HG03432 (cell line): ENCODE measurements around the gene EIF3A.
"Not testable (repeated sequence)": the region's sequence is repeated elsewhere in the genome, so short reads cannot be mapped to it uniquely, and the experiment has no call there.

Source experiments
- ATAC-seq: cut with Tn5 transposase; IDR thresholded peaks from one replicate; pipeline ENCODE4 v1.9.1; 2021; ENCODE audit warnings: mild to moderate bottlenecking, moderate library complexity; ENCODE audit not compliant: unreplicated experiment

Gene EIF3A

DNA sequence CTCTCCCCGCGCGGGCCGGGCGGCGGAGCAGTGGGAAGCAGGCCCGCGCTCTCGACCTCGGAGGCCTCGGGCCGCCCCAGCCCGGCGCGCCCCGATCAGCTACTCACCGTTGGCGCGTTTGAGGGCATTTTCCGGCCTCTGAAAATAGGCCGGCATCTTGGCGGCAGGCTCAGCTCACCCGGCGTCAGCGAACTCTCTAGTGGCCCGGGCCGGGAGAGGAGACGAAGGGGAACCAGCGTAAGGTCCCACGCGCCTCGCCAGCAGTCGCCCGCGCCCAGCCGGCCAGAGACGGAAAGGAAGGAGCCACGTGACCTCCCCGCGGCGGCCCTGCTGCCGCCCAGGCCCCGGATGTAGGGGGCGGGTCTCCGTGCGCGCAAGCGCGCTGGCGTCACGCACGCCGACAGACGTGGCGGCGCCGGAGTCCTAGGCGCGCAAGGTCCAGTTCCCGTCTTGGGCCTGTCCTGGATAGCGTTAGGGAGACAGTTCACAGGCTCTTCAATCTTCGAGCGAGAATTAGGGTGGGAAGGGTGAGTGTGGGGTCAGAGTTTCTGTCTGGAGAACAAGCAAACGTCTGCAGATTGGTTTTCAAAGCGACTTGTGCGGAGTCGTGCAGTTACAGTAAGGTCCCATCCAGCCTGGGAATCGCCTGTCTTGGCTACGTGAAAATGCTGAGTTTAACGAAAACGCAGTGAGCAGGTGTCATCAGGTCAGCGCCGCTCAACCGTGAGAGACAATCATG is at the start of gene EIF3A:
Gene EIF3A (minus strand): TSS at position 297 of the 739 bp plus-strand sequence. CDS start 141 bp downstream, at position 156.
- peak; percentile 89 for ATAC-seq

GRCh38 chr10:119129721-119130120 is 49.1 kb upstream of the EIF3A start:
- no peak for ATAC-seq

DNA sequence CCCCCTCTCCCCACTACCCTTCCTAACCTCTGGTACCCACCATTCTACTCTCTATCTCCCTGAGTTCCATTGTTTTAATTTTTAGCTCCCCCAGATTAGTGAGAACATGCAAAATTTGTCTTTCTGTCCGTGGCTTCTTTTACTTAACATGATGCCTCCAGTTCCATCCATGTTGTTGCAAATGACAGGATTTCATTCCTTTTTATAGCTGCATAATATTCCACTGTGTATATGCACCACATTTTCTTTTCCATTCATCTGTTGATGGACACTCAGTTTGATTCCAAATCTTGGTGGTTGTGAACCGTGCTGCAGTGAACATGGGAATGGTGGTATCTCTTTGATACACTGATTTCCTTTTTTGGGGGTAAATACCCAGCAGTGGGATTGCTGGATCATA is 45.3 kb upstream of the EIF3A start:
- no peak for ATAC-seq

DNA sequence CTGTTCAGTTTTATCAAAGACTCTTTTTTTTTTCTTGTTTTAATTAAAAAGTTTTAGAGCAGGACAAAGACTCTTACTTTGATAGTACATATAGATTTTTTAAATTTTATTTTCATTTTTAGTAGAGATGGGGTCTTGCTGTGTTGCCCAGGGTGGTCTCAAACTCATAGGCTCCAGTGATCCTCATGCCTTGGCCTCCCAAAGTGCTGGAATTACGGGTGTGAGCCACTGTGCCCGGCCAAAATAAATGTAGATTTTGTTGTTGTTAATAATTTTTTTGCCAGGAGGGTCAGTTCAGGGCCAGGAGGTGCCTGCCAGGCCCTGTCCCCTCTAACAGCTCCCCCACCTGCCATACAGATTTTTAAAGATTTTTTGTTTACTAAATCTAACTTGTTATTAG is 40.3 kb upstream of the EIF3A start:
- no peak for ATAC-seq

GRCh38 chr10:119120413-119120867 is 39.8 kb upstream of the EIF3A start:
- ATAC-seq, result peak; percentile 92

- ATAC-seq, result no peak
Observed at GRCh38 chr10:119119400-119119799, 38.8 kb upstream of the EIF3A start.

DNA sequence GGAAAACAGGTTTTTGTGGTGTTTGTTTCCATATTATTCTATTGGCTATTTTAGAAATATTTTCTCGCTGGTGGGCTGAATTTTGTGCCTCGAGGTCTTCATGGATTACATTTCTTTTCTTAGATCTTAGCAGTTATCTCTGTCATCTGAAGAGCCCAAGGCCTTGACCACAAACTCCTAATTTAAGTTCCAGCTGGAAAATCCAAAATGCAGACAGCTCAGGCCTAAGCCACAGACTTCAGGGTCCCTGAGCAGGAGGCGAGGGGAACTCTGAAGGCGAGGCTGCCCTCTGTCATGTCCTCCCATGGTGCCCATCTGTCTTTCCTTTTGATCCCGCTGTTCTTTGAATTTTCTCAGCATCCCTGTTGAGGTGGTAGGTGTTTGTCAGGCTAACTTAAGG is 37.6 kb upstream of the EIF3A start:
- no peak for ATAC-seq

DNA sequence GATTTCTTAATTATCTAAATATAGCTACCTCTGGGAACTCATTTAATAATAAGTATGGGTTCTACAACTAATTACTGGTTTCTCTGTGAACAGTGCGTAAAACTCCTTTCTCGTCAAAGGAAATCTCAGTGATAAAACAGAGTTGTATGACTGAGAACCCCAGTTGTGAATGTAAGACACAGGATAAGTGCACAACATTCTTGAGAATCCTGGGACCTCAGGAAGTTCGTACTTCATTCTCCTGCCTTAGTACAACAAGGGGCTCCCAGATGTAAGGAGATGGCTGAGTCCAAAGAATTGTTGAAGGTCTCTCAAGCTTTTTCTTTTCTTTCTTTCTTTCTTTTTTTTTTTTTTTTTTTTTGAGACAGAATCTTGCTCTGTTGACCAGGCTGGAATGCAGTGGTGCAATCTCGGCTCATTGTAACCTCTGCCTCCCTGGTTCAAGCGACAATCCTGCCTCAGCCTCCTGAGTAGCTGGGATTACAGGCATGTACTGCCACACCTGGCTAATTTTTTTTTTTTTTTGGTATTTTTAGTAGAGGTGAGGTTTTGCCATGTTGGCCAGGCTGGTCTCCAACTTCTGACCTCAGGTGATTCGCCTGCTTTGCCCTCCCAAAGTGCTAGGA is 35.8 kb upstream of the EIF3A start:
- ATAC-seq, result no peak

DNA sequence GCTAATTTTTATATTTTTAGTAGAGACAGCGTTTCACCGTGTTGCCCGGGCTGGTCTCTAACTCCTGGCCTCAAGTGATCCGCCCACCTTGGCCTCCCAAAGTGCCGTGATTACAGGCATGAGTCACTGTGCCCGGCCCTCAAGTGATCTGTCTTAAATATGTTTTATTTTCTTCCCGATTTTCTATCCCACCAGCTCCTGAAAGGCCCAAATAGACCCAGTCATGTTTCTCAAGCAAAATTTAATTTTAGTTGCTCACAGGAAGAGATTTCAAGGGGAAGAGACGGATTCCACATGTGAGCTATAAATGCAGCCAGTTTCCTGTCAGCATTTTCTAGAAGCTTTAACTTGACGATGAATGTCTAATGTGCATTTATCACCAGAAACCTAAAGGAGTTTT is 35.3 kb upstream of the EIF3A start:
- no peak for ATAC-seq

GRCh38 chr10:119113751-119114732 is 33.4 kb upstream of the EIF3A start:
- ATAC-seq, result no peak

DNA sequence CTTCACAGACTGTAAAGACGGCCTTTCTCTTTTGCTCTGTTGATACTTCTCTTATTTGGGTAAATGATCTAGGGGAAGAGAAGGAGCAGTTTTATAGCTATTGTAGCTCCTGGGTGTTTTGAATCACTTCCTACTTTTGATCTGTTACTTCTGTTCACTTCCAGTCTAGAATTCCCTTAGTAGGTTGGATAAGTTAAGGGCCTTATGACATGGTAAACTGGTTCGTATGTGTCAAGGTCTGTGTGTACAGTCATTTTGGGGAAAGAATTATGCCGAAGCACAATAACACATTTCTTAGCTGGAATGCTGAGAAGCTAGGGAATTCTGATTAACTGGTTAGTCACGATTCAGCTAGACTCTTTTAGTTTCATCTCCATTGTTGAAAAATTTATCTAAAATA is 31.4 kb upstream of the EIF3A start:
- no peak for ATAC-seq

- ATAC-seq, result not testable (repeated sequence)
Observed at GRCh38 chr10:119107771-119108170, 27.2 kb upstream of the EIF3A start.

DNA sequence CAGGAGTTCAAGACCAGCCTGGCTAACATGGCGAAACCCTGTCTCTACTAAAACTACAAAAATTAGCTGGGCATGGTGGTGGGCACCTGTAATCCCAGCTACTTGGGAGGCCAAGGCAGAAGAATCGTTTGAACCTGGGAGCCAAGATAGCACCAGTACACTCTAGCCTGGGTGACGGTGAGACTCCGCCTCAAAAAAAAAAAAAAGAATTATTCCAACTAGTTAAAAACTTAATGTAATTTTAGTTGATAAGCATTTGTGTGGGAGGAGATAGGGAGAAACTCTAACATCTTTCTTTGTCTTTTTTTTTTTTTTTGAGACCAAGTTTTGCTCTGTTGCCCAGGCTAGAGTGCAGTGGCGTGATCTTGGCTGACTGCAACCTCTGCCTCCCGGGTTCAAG is 26.5 kb upstream of the EIF3A start:
- not testable (repeated sequence) for ATAC-seq

DNA sequence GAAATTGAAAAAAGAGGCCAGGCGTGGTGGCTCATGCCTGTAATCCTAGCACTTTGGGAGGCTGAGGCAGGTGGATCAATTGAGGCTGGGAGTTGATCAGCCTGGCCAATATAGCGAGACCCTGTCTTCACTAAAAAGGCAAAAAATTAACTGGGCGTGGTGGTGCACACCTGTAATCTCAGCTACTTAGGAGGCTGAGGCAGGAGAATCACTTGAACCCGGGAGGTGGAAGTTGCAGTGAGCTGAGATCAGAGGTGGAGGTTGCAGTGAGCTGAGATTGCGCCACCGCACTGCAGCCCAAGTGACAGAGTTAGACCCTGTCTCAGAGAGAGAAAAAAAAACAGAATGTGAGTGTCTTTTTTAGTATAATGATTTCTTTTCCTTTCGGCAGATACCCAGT is 25.3 kb upstream of the EIF3A start:
- ATAC-seq, result not testable (repeated sequence)

DNA sequence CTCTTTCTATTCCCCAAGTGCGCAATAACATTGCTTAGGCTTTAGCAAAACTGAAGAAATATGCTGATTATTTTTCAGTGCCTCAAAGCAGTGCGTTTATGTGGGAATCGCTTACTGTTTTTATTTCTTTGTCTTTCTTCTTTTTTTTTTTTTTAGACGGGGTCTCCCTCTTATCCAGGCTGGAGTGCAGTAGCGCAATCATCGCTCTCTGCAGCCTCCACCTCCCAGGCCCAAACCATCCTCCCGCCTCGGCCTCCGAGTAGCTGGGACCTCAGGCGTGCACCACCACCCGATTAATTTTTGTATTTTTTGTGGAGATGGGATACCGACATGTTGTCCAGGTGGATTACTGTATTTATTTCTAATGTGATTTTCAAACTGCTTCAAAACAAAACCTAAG is 24.5 kb upstream of the EIF3A start:
- ATAC-seq, result no peak

GRCh38 chr10:119104654-119105015 is 24.0 kb upstream of the EIF3A start:
- no peak for ATAC-seq

GRCh38 chr10:119103903-119104653 is 23.5 kb upstream of the EIF3A start, which contains the start of gene DENND10:
DENND10 (plus strand) TSS chr10:119104113; CDS start chr10:119104143, 30 bp downstream.
- ATAC-seq, result peak; percentile 88

DNA sequence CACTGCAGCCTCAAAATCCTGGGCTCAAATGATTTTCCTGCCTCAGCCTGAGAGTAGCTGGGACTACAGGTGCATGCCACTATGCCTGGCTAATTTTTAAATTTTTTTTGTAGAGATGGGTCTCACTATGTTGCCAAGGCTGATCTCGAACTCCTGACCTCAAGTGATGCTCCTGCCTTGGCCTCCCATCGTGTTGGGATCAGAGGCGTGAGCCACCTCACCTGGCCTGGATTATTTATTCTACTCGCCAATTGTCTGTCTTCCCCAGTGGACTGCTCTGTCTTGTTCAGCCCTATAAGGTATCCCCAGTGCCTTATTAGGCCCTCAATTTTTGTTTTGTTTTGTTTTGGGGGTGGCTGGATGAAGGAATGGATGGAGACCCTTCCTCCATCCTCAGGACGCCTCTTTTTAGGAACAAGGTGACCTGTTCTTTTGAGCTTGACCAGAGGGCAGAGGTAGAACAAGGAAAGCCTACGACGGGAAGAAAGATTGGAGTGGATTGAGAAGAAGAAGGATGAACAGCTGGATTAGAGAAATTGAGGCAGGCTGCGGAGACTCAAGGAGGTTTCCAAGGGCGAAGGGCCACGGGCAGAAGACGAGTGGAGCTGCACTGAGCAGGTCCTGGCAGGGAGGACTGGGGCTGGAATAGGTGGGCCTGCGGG is 22.8 kb upstream of the EIF3A start:
- no peak for ATAC-seq

DNA sequence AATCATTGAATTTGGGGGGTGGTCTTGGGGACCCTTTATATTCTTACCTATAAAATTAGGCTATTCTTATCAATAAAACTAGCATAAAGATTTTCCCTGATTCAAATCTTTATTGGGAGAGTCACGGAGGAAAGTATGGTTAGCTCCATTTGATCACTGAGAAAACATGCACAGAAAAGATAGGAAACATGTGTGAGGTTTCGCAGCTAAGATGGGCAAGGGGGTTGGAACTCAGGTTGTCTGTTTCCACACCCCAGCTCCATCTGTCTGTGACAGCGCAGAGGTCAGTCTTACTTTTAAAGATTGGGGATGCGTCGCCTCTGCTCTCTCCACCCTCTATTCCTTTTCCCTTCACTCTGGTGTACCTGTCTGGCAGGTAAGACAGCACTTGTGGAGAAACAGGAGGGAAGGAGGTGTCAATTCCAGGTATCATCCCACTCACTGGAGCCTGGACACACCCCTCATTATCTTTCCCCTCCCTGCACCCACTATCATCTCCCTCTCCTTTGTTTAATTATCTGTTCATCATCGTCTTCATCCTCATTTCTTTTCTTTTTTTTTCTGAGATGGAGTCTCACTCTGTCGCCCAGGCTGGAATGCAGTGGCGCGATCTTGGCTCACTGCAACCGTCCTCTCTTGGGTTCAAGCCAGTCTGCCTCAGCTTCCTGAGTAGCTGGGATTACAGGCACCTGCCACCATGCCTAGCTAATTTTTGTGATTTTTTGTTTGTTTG is 20.9 kb upstream of the EIF3A start:
- ATAC-seq, result no peak
